ENCODE measurements around the gene DLG5.

- no peak for TF ChIP-seq REST (IDR thresholded peaks at IDR 0.05; ENCODE audit: insufficient read depth in 1 of 2, low read depth in 2 of 2, low read length in 2 of 2)
- no peak for TF ChIP-seq POLR2AphosphoS5 (IDR thresholded peaks at IDR 0.05; ENCODE audit: low read depth, low read length)
- no peak for TF ChIP-seq SIN3A (IDR thresholded peaks at IDR 0.05; ENCODE audit: borderline replicate concordance, insufficient read depth, low read length)
- TF ChIP-seq TAF1 (IDR thresholded peaks at IDR 0.05; ENCODE audit: borderline replicate concordance, insufficient read depth, low read length), result no peak
- no peak for TF ChIP-seq FOXP2 (optimal IDR thresholded peaks at IDR 0.05; ENCODE audit: borderline replicate concordance, extremely low read depth, extremely low read length, insufficient read depth)
These were observed 44.9 kb downstream of the DLG5 start for GRCh38 chr10:77881636-77882035.

Data from PFSK-1 (cell line).